GM10266 (cell line): Measurements from ENCODE around the gene POPDC2.

Experiments
- DNase-seq: peaks from one replicate; pipeline ENCODE4 v3.0.0; 2012; ENCODE audit errors: extremely low spot score
- TF ChIP-seq, protein P1 (sequence below): IDR thresholded peaks from 2 replicates; pipeline ENCODE4 v1.5.1; 2012; ENCODE audit warnings: mild to moderate bottlenecking, low read depth; ENCODE audit not compliant: control insufficient read depth, insufficient read depth; ENCODE audit errors: missing control alignments

POPDC2 gene, protein sequence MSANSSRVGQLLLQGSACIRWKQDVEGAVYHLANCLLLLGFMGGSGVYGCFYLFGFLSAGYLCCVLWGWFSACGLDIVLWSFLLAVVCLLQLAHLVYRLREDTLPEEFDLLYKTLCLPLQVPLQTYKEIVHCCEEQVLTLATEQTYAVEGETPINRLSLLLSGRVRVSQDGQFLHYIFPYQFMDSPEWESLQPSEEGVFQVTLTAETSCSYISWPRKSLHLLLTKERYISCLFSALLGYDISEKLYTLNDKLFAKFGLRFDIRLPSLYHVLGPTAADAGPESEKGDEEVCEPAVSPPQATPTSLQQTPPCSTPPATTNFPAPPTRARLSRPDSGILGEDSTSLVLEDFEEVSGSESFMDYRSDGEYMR

DNA sequence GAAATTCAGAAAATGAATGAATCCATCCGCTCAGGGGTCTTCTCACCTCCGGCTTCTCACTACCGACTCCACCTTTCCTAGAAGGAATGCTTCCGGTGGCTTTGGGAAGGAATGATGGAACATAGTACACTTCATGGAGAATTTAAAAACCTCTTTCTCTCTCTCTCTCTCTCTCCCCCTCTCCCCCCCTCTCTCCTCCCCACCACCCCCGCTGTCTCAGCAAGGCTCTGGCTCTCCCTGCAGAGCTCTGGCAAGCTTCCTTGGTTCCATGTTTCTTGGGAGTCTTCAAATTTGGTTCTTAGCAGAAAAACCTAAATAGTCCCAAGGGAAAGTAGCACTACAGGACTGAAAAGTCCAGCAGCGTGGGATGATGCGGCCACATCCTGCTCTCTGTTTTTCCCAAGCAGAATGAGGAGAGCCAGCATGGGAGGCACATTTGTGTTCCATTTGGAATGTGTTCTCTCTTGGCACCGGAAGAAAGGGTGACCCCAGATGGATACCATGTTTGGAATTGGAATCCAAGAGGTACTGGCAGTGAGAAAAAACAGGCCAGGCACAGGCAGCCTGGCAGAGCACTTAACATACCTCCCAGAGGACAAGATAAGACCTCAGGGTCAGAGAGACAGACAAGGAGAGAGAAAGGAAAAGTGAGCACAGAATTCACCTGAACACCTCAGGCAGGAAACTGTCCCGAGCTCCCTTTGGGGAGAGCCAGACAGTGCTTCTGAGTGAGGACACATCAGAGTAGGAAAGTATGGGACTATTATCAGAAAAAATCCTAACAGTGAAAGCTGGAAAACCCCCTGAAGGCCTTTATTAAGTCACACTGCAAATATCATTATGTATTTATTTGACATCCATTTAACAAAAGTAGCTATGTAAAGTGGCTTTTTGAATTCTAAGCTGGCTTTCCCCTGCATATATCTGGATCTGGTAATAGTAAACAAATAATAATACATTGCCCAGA is at the start of gene POPDC2:
Gene POPDC2, minus strand, starts transcription at position 116 of the 967 bp plus-strand sequence. CDS start 166 bp downstream, outside the sequence.
- DNase-seq = no peak
- TF ChIP-seq, protein P1, sequence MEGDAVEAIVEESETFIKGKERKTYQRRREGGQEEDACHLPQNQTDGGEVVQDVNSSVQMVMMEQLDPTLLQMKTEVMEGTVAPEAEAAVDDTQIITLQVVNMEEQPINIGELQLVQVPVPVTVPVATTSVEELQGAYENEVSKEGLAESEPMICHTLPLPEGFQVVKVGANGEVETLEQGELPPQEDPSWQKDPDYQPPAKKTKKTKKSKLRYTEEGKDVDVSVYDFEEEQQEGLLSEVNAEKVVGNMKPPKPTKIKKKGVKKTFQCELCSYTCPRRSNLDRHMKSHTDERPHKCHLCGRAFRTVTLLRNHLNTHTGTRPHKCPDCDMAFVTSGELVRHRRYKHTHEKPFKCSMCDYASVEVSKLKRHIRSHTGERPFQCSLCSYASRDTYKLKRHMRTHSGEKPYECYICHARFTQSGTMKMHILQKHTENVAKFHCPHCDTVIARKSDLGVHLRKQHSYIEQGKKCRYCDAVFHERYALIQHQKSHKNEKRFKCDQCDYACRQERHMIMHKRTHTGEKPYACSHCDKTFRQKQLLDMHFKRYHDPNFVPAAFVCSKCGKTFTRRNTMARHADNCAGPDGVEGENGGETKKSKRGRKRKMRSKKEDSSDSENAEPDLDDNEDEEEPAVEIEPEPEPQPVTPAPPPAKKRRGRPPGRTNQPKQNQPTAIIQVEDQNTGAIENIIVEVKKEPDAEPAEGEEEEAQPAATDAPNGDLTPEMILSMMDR = no peak

DNA sequence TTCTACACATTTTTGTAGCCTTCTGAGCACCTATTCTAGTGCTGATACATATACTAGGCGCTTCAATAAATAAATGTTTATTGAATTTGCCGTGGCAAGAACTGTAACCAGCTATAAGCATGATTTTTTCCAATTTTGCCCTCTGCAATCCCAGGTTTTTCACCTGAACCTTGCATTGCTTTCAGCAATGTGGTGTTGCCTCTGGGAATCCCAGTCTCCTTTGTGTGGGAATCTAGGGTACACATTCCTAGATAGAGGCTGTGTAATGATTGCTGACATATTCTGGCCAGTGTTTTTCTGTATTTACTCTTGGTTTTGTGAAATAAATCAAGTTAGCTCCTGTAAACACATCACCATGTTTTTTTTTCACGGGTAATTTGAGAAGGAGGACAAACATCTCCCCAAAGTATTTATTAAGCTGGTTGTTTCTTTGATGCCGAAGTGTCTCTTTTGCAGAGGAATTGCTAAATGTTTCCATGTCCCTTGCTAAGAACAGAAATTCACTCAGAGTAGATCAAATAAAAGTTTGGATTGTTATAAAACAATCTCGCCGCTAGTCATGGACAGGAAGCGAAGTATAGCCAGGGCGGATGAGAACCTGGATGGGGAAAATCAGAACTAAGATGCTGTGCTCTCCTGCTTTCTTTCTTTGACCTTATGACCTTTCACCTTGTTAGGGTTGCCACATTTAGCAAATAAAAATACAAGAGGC is 43.6 kb upstream of the POPDC2 start:
- no peak for DNase-seq
- TF ChIP-seq, protein P1 = no peak

DNA sequence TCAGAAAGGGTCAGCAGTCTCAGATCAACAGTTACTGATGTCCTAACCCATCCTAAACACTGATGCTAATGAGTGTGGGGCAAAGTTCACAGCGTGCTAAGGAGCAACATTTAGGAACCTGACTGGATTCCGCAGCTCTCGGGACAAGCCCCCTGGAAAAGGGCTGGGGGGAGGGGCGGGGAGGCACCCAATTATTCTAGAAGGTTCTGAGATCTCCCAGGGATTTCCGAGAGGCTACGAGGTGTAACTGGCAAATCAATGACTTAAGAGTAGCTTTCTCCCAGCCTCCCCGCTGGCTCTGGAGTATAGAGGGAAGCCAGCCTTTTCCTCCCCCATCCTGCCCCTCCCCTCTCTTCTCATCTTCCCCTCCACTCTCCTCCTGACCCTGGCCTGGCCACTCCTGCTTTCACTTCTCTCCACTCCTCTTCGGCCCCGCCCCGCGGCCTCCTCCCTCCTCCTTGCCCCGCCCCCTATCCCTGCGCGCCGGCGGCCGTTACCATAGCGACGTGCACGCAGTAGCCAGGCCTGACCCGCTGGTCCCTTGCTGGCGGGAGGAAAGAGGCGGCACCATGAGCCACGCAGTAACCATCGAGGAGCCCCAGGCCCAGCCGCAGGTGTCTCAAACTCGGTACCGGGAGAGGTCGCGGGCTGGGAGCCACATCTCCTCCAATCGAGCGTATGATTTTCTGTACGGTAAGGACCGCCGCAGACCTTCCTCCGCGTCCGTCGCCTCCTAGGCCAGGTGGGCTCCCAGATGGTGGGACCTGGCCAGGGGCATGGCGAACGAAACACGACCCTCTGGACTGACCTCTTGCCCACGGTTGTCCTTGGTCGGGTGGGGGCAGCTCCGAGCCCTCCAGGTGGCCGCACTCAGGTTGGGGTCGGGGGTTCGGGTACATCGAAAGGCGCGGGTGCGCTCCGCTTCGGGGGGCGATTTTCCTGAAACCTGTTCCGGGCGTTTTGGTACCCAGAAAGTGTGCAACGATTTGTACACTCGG is 42.4 kb upstream of the POPDC2 start, which contains the start of gene CFAP91:
Gene CFAP91, plus strand, starts transcription at position 493 of the 998 bp plus-strand sequence. Its CDS starts 77 bp downstream, at position 570.
- DNase-seq = peak; percentile 86
- TF ChIP-seq, protein P1 = no peak

DNA sequence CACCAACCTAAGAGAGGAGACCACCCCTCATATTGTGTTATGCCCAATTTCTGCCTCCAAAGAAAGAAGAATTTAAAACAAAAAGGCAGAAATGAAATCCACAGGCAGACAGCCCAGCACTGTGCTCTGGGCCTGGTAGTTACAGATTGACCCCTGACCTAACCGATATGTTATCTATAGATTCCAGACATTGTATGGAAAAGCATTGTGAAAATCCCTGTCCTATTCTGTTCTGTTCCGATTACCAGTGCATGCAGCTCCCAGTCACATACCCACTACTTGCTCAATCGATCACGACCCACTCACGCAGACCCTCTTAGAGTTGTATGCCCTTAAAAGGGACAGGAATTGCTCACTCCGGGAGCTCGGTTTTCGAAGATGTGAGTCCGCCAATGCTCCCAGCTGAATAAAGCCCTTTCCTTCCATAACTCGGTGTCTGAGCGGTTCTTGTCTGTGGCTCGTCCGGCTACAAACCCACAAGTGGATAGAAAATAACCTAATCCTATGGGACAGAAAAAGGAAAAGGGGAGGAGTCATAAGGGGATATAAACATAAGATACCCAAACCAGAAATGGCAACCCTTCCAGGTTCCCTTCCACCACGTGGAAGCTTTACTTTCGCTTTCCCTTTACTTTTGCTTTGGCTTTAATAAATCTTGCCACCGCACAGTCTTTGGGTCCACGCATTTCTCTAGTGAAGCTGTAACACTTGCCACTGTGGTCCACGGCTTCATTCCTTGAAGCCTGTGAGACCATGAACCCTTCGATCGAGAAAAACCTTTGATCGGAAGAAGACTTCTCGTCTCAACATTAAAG is 40.7 kb upstream of the POPDC2 start:
- DNase-seq = no peak
- TF ChIP-seq, protein P1 = no peak

DNA sequence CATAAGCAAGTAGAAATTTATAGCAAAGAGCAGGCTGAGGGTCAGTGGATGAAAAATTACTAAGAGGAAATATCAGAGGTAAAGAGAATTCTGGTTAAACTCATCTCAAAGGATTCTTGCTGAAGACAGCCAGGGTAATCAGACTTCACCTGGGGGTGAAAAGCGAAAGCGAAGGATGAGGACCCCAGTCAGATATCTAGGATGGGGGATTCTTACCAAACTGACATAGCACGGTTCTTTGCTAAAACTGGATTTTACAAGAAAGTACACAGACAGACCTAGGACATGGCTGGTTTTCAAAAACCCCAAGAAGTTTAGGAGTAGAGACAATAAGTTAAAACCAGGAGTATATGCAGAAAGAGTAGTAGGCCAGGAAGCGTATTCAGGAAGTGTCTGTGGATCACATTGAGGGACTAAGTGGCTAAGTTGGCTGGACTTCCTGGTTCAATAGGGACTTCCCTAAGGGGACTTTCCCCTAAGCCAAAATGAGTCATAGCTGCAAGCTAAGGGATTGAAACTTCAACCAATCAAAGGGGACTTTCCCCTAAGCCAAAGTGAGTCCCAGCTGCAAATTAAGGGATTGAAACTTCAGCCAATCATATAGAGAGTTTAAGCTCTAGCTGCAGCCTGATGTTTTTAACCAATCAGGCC is 40.0 kb upstream of the POPDC2 start:
- DNase-seq = peak; percentile 45
- TF ChIP-seq, protein P1 = no peak
